Measurements from ENCODE around the gene ARL14EP.

DNA sequence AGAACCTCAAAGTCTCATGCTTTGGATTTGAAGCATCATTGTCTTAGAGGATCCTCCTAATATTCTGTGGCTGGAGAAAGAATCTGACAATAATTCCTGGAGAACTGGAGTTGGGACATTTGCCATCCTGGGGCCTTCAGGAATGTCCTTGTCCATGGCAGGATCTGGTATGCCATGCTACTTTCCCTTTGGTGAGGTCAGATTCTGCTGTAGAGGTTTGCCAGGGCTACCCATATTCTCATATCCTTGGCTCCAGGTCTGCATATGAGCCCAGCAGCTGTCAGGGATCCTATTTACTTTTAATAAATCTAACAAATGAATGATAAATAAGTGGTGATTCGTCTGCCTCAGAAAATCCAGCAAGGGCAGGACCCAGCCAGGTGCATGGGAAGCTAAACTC is 35.0 kb downstream of the ARL14EP start:
- no peak for TF ChIP-seq EGR1 (IDR thresholded peaks at IDR 0.05; ENCODE audit: low read depth)
- TF ChIP-seq, protein P1, sequence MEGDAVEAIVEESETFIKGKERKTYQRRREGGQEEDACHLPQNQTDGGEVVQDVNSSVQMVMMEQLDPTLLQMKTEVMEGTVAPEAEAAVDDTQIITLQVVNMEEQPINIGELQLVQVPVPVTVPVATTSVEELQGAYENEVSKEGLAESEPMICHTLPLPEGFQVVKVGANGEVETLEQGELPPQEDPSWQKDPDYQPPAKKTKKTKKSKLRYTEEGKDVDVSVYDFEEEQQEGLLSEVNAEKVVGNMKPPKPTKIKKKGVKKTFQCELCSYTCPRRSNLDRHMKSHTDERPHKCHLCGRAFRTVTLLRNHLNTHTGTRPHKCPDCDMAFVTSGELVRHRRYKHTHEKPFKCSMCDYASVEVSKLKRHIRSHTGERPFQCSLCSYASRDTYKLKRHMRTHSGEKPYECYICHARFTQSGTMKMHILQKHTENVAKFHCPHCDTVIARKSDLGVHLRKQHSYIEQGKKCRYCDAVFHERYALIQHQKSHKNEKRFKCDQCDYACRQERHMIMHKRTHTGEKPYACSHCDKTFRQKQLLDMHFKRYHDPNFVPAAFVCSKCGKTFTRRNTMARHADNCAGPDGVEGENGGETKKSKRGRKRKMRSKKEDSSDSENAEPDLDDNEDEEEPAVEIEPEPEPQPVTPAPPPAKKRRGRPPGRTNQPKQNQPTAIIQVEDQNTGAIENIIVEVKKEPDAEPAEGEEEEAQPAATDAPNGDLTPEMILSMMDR (IDR thresholded peaks at IDR 0.05 in 2 of 3, conservative IDR thresholded peaks at IDR 0.05 in 1 of 3; ENCODE audit: borderline replicate concordance in 1 of 3, insufficient read depth in 1 of 3, low read depth in 2 of 3, low read length in 2 of 3): no peak
- TF ChIP-seq, protein P2, sequence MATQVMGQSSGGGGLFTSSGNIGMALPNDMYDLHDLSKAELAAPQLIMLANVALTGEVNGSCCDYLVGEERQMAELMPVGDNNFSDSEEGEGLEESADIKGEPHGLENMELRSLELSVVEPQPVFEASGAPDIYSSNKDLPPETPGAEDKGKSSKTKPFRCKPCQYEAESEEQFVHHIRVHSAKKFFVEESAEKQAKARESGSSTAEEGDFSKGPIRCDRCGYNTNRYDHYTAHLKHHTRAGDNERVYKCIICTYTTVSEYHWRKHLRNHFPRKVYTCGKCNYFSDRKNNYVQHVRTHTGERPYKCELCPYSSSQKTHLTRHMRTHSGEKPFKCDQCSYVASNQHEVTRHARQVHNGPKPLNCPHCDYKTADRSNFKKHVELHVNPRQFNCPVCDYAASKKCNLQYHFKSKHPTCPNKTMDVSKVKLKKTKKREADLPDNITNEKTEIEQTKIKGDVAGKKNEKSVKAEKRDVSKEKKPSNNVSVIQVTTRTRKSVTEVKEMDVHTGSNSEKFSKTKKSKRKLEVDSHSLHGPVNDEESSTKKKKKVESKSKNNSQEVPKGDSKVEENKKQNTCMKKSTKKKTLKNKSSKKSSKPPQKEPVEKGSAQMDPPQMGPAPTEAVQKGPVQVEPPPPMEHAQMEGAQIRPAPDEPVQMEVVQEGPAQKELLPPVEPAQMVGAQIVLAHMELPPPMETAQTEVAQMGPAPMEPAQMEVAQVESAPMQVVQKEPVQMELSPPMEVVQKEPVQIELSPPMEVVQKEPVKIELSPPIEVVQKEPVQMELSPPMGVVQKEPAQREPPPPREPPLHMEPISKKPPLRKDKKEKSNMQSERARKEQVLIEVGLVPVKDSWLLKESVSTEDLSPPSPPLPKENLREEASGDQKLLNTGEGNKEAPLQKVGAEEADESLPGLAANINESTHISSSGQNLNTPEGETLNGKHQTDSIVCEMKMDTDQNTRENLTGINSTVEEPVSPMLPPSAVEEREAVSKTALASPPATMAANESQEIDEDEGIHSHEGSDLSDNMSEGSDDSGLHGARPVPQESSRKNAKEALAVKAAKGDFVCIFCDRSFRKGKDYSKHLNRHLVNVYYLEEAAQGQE (IDR thresholded peaks at IDR 0.05; ENCODE audit: low read depth): no peak
